GM19468 (cell line): ENCODE measurements around the gene SREBF1.
"Not testable (repeated sequence)": the region's sequence is repeated elsewhere in the genome, so short reads cannot be mapped to it uniquely, and the experiment has no call there.

Experiments used
- ATAC-seq: cut with Tn5 transposase; IDR thresholded peaks from one replicate; pipeline ENCODE4 v1.9.1; 2021; ENCODE audit warnings: mild to moderate bottlenecking, moderate library complexity, moderate number of reproducible peaks; ENCODE audit not compliant: unreplicated experiment; ENCODE audit errors: extremely low read depth

SREBF1 gene

GRCh38 chr17:17814162-17815061 lies 22.4 kb downstream of the SREBF1 start:
- no peak for ATAC-seq

GRCh38 chr17:17813725-17814095 lies 23.1 kb downstream of the SREBF1 start:
- ATAC-seq = no peak

GRCh38 chr17:17813055-17813724 lies 23.6 kb downstream of the SREBF1 start:
- no peak for ATAC-seq

- ATAC-seq = no peak
These were observed 24.4 kb downstream of the SREBF1 start for GRCh38 chr17:17812211-17813054.

- ATAC-seq = no peak
These were observed 25.2 kb downstream of the SREBF1 start for GRCh38 chr17:17811381-17812210.

- no peak for ATAC-seq
These were observed 25.9 kb downstream of the SREBF1 start for GRCh38 chr17:17810895-17811248.

GRCh38 chr17:17810084-17810894 lies 26.5 kb downstream of the SREBF1 start:
- ATAC-seq = no peak

- no peak for ATAC-seq
These were observed 27.2 kb downstream of the SREBF1 start for GRCh38 chr17:17809531-17810083.

GRCh38 chr17:17808706-17809432 lies 27.9 kb downstream of the SREBF1 start:
- no peak for ATAC-seq

- ATAC-seq = not testable (repeated sequence)
These were observed 28.6 kb downstream of the SREBF1 start for GRCh38 chr17:17808200-17808599.

GRCh38 chr17:17807440-17807839 lies 29.3 kb downstream of the SREBF1 start:
- no peak for ATAC-seq

- ATAC-seq = no peak
These were observed 30.0 kb downstream of the SREBF1 start for GRCh38 chr17:17806611-17807274.

- no peak for ATAC-seq
These were observed 30.8 kb downstream of the SREBF1 start for GRCh38 chr17:17806035-17806434.

GRCh38 chr17:17805575-17805974 lies 31.2 kb downstream of the SREBF1 start:
- ATAC-seq = no peak

- ATAC-seq = no peak
These were observed 32.8 kb downstream of the SREBF1 start for GRCh38 chr17:17804007-17804406.

- ATAC-seq = no peak
These were observed 34.8 kb downstream of the SREBF1 start for GRCh38 chr17:17801800-17802481.

GRCh38 chr17:17800504-17801021 lies 36.2 kb downstream of the SREBF1 start:
- no peak for ATAC-seq
